ENCODE measurements around the gene AMER3. TPM values are rescaled to one million over a fixed set of nuclear protein-coding genes. Genes with fewer than 3 reads are reported as not detected.

The AMER3 gene
- total and polyA plus RNA-seq, 2 experiments from 2014 or later, result 0.26 to 1.2 TPM

GRCh38 chr2:130762910-130763385 lies 7.6 kb downstream of the AMER3 start:
- no peak for DNase-seq (ENCODE audit: low read depth in 1 of 2, low spot score in 1 of 2)
- Histone ChIP-seq H3K27me3 (no peaks in the 10 kb centered on the region), H3K27ac (no peak overlapping the region), H3K4me1 (ENCODE audit: low read depth) (no peaks in the 10 kb centered on the region), H3K4me3 (no peak overlapping the region), H3K9me3 (ENCODE audit: low read depth) (no peaks in the 10 kb centered on the region), H3K36me3 (no peaks in the 10 kb centered on the region)
- no peak for TF ChIP-seq CTCF (IDR thresholded peaks at IDR 0.05; ENCODE audit: low read depth, low read length)

- no peak for TF ChIP-seq CTCF (IDR thresholded peaks at IDR 0.05; ENCODE audit: low read depth, low read length)
- H3K27me3 ChIP-seq, result no peaks in the 10 kb centered on the region
- H3K36me3 ChIP-seq, result no peaks in the 10 kb centered on the region
- H3K4me3 ChIP-seq, result no peak overlapping the region
- H3K4me1 ChIP-seq (ENCODE audit: low read depth), result no peaks in the 10 kb centered on the region
- no peak for DNase-seq (ENCODE audit: low read depth in 1 of 2, low spot score in 1 of 2)
- no peak overlapping the region for H3K27ac ChIP-seq
- H3K9me3 ChIP-seq (ENCODE audit: low read depth), result no peaks in the 10 kb centered on the region
These were observed 8.1 kb downstream of the AMER3 start for GRCh38 chr2:130763405-130763804.

GRCh38 chr2:130764035-130764820 lies 8.9 kb downstream of the AMER3 start:
- no peak overlapping the region for H3K4me3 ChIP-seq
- H3K27ac ChIP-seq, result no peak overlapping the region
- TF ChIP-seq CTCF (IDR thresholded peaks at IDR 0.05; ENCODE audit: low read depth, low read length), result no peak
- no peaks in the 10 kb centered on the region for H3K9me3 ChIP-seq (ENCODE audit: low read depth)
- no peak for DNase-seq (ENCODE audit: low read depth in 1 of 2, low spot score in 1 of 2)
- no peaks in the 10 kb centered on the region for H3K36me3 ChIP-seq
- H3K4me1 ChIP-seq (ENCODE audit: low read depth), result no peaks in the 10 kb centered on the region
- H3K27me3 ChIP-seq, result no peaks in the 10 kb centered on the region

DNA sequence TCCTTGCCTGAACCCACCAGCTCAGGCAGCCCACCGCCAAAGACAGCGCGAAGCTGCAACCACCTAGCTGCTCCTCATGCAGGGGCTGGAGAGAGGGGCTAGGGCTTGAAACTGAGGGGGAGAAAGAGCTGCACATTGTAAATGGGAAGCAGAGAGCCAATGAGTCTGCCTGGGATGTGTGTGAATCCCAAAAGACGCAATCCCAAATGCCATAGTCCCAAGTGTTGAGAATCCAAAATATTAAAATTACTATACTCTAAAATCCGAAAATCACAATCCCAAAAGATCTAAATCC lies 9.4 kb downstream of the AMER3 start:
- Histone ChIP-seq H3K36me3 (no peaks in the 10 kb centered on the region), H3K4me1 (ENCODE audit: low read depth) (no peaks in the 10 kb centered on the region), H3K27ac (no peak overlapping the region), H3K27me3 (no peaks in the 10 kb centered on the region), H3K9me3 (ENCODE audit: low read depth) (no peaks in the 10 kb centered on the region), H3K4me3 (no peak overlapping the region)
- DNase-seq (ENCODE audit: low read depth in 1 of 2, low spot score in 1 of 2), result no peak
- no peak for TF ChIP-seq CTCF (IDR thresholded peaks at IDR 0.05; ENCODE audit: low read depth, low read length)

DNA sequence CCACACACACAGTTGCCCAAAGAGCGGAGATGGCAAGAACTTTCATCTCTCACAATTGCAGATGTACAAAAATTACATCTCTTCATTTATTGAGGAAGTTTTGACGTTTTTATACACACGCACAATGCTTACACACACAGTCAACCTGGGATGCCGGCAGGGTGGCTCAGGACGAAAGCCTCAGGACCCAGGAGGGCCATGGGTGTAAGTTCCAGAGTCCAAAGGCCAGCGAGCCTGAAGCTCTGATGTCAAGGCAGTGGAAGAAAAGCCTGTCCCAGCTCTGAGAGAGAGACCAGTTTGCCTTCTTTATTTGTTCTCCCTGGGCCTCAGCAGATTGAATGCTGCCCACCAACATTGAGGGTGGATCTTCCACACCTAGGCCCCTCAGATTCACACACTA lies 10.1 kb downstream of the AMER3 start:
- H3K9me3 ChIP-seq (ENCODE audit: low read depth), result no peaks in the 10 kb centered on the region
- H3K27ac ChIP-seq, result no peak overlapping the region
- no peak for TF ChIP-seq CTCF (IDR thresholded peaks at IDR 0.05; ENCODE audit: low read depth, low read length)
- no peak overlapping the region for H3K4me3 ChIP-seq
- H3K27me3 ChIP-seq, result no peaks in the 10 kb centered on the region
- DNase-seq (ENCODE audit: low read depth in 1 of 2, low spot score in 1 of 2), result no peak
- H3K4me1 ChIP-seq (ENCODE audit: low read depth), result no peaks in the 10 kb centered on the region
- H3K36me3 ChIP-seq, result no peaks in the 10 kb centered on the region
